Liver (tissue), 9 donors: ENCODE measurements around the gene PABPC1L. TPM values are rescaled to one million over a fixed set of nuclear protein-coding genes. Genes with fewer than 3 reads are reported as not detected.

Experiments used
- DNase-seq: peaks from one replicate; pipeline ENCODE4 v3.0.0-alpha.2; 2017; ENCODE audit warnings: low spot score
- H3K27ac ChIP-seq, 2 donors: one replicate each; pipeline ENCODE4 v1.7.0; 2013; ENCODE audit warnings: inconsistent platforms in 2 of 2, low read length in 2 of 2, control low read depth in 1 of 2, low read depth in 1 of 2, mild to moderate bottlenecking in 1 of 2
- H3K27me3 ChIP-seq, 4 donors: one replicate each; pipeline versions ENCODE4 v1.6.1 to v1.7.0; 2013; ENCODE audit warnings: low read length in 3 of 4, inconsistent platforms in 1 of 4, mild to moderate bottlenecking in 1 of 4, moderate library complexity in 1 of 4; ENCODE audit not compliant: control insufficient read depth in 4 of 4, insufficient read depth in 4 of 4
- H3K36me3 ChIP-seq, 4 donors: one replicate each; pipeline versions ENCODE4 v1.6.1 to v1.7.0; 2013; ENCODE audit warnings: low read length in 3 of 4, mild to moderate bottlenecking in 3 of 4, low read depth in 1 of 4, moderate library complexity in 1 of 4; ENCODE audit not compliant: control insufficient read depth in 4 of 4, insufficient read depth in 3 of 4
- H3K4me1 ChIP-seq, 4 donors: one replicate each; pipeline versions ENCODE4 v1.6.1 to v1.7.0; 2013; ENCODE audit warnings: low read length in 3 of 4, mild to moderate bottlenecking in 3 of 4, moderate library complexity in 1 of 4; ENCODE audit not compliant: control insufficient read depth in 4 of 4, insufficient read depth in 4 of 4
- H3K4me3 ChIP-seq, 3 donors: one replicate each; pipeline versions ENCODE4 v1.6.1 to v1.7.0; 2013; ENCODE audit warnings: low read length in 3 of 3, control low read depth in 1 of 3, low read depth in 1 of 3, mild to moderate bottlenecking in 1 of 3
- H3K9ac ChIP-seq, 2 donors: one replicate each; pipeline ENCODE4 v1.7.0; 2013; ENCODE audit warnings: low read length in 2 of 2, mild to moderate bottlenecking in 2 of 2, moderate library complexity in 2 of 2, control low read depth in 1 of 2, low read depth in 1 of 2
- H3K9me3 ChIP-seq, 4 donors: one replicate each; pipeline versions ENCODE4 v1.6.1 to v1.7.0; 2013; ENCODE audit warnings: low read length in 3 of 4; ENCODE audit not compliant: control insufficient read depth in 4 of 4
- EGR1 ChIP-seq, 2 donors: IDR thresholded peaks; 2 replicates each; pipeline ENCODE4 v1.6.1; 2016 to 2018; ENCODE audit warnings: antibody characterized with exemption in 2 of 2, low read depth in 2 of 2
- FOXA1 ChIP-seq: IDR thresholded peaks from 2 replicates; pipeline ENCODE4 v1.6.1; 2016; ENCODE audit warnings: antibody characterized with exemption
- FOXA2 ChIP-seq: IDR thresholded peaks from 2 replicates; pipeline ENCODE4 v1.6.1; 2016; ENCODE audit warnings: antibody characterized with exemption
- GABPA ChIP-seq, 2 donors: IDR thresholded peaks in 1 of 2; conservative IDR thresholded peaks in 1 of 2; 2 replicates each; pipeline ENCODE4 v1.6.1; 2016; ENCODE audit warnings: antibody characterized with exemption in 2 of 2, mild to moderate bottlenecking in 1 of 2, moderate library complexity in 1 of 2
- HNF4A ChIP-seq, 2 donors: conservative IDR thresholded peaks; 2 replicates each; pipeline ENCODE4 v1.6.1; 2016; ENCODE audit warnings: antibody characterized with exemption in 2 of 2, mild to moderate bottlenecking in 2 of 2
- HNF4G ChIP-seq: IDR thresholded peaks from 2 replicates; pipeline ENCODE4 v1.6.1; 2016; ENCODE audit warnings: antibody characterized with exemption
- JUND ChIP-seq, 2 donors: IDR thresholded peaks; 2 replicates each; pipeline ENCODE4 v1.6.1; 2016; ENCODE audit warnings: antibody characterized with exemption in 2 of 2
- MAX ChIP-seq: IDR thresholded peaks from 2 replicates; pipeline ENCODE4 v1.6.1; 2016; ENCODE audit warnings: antibody characterized with exemption
- NR2F2 ChIP-seq: IDR thresholded peaks from 2 replicates; pipeline ENCODE4 v1.6.1; 2016; ENCODE audit warnings: antibody characterized with exemption
- RAD21 ChIP-seq, 2 donors: IDR thresholded peaks; 2 replicates each; pipeline ENCODE4 v1.6.1; 2016; ENCODE audit warnings: antibody characterized with exemption in 2 of 2, mild to moderate bottlenecking in 2 of 2
- RXRA ChIP-seq, 2 donors: IDR thresholded peaks; 2 replicates each; pipeline ENCODE4 v1.6.1; 2017 to 2018; ENCODE audit warnings: antibody characterized with exemption in 2 of 2, mild to moderate bottlenecking in 1 of 2
- TAF1 ChIP-seq: conservative IDR thresholded peaks from 2 replicates; pipeline ENCODE4 v1.6.1; 2016; ENCODE audit warnings: antibody characterized with exemption, mild to moderate bottlenecking
- YY1 ChIP-seq: IDR thresholded peaks from 2 replicates; pipeline ENCODE4 v1.6.1; 2016; ENCODE audit warnings: antibody characterized with exemption, mild to moderate bottlenecking
- ZBTB33 ChIP-seq: IDR thresholded peaks from 2 replicates; pipeline ENCODE4 v1.6.1; 2016; ENCODE audit warnings: antibody characterized with exemption
- WGBS: extraction: QIAGEN DNeasy Blood & Tissue Kit; methylation state at CpG from one replicate; pipeline ENCODE4 v1.1.7; 2013; 5-methylcytosine and 5-hydroxymethylcytosine counted together
- polyA plus RNA-seq, 2 donors: library from polyadenylated mRNA; stranded (reverse) in 1 of 2; unstranded in 1 of 2; fragments of 200-250 nt in 1 of 2; fragments of >200 nt in 1 of 2; fragmentation: Nextera tagmentation in 1 of 2; extraction: Ambion mirVana in 1 of 2; gene quantifications; one replicate each; pipeline versions ENCODE4 v1.2.1 to v1.2.3, GENCODE V29; 2013 to 2015
- total RNA-seq, 2 donors: library from RNA; depleted of rRNA; stranded (reverse); fragments of >200 nt; gene quantifications; one replicate each; pipeline ENCODE4 v1.2.3, GENCODE V29; 2014
- TF ChIP-seq, protein P1 (sequence below): IDR thresholded peaks from 2 replicates; pipeline ENCODE4 v1.6.1; 2016; ENCODE audit warnings: antibody characterized with exemption
- TF ChIP-seq, protein P2 (sequence below): IDR thresholded peaks from 2 replicates; pipeline ENCODE4 v1.6.1; 2016; ENCODE audit warnings: antibody characterized with exemption, mild to moderate bottlenecking
- TF ChIP-seq, protein P3 (sequence below): fragments of 150-350 bp; IDR thresholded peaks from 2 replicates; pipeline ENCODE4 v1.5.1; 2017; ENCODE audit warnings: improper control_type of control experiment, low read depth, low read length; ENCODE audit not compliant: missing input control
- donor health status: healthy.
- donor health status: healthy.
- donor health status: healthy.
- donor health status: healthy.
- donor health status: healthy.

The PABPC1L gene
- total and polyA plus RNA-seq, 4 donors: 4.7 to 21.0 (median 10.9) TPM

DNA sequence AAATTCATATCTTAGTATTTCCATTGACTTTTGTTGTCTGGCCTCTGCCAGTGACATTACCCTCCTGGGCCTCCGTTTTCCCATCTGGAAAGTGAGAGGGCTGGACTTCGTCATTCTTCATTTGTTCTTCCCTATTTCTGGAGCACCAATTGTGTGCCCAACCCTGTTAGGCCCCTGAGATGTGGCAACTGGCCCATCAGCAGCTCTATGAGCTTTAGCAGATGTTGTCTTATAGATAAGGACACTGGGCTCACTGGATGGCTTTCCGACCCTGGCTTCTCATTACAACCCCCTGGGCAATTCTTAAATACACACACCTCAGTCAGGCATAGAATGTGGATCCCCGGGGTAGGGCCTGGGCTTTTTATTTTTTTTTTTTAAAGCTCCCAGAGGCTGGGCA lies 14.7 kb downstream of the PABPC1L start:
- no peak for DNase-seq
- H3K36me3 ChIP-seq: peaks cover 4 to 9% (median 4%) of the 10 kb centered on the region in 4 donors
- 94% methylated on average over 4 of the region's 4 CpGs for WGBS
- TF ChIP-seq RAD21 (IDR thresholded peaks at IDR 0.05): no peak
- TF ChIP-seq RXRA (IDR thresholded peaks at IDR 0.05): no peak
- TF ChIP-seq, protein P1, sequence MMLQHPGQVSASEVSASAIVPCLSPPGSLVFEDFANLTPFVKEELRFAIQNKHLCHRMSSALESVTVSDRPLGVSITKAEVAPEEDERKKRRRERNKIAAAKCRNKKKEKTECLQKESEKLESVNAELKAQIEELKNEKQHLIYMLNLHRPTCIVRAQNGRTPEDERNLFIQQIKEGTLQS: no peak
- TF ChIP-seq JUND (IDR thresholded peaks at IDR 0.05): no peak
- no peak for TF ChIP-seq TAF1
- TF ChIP-seq, protein P2, sequence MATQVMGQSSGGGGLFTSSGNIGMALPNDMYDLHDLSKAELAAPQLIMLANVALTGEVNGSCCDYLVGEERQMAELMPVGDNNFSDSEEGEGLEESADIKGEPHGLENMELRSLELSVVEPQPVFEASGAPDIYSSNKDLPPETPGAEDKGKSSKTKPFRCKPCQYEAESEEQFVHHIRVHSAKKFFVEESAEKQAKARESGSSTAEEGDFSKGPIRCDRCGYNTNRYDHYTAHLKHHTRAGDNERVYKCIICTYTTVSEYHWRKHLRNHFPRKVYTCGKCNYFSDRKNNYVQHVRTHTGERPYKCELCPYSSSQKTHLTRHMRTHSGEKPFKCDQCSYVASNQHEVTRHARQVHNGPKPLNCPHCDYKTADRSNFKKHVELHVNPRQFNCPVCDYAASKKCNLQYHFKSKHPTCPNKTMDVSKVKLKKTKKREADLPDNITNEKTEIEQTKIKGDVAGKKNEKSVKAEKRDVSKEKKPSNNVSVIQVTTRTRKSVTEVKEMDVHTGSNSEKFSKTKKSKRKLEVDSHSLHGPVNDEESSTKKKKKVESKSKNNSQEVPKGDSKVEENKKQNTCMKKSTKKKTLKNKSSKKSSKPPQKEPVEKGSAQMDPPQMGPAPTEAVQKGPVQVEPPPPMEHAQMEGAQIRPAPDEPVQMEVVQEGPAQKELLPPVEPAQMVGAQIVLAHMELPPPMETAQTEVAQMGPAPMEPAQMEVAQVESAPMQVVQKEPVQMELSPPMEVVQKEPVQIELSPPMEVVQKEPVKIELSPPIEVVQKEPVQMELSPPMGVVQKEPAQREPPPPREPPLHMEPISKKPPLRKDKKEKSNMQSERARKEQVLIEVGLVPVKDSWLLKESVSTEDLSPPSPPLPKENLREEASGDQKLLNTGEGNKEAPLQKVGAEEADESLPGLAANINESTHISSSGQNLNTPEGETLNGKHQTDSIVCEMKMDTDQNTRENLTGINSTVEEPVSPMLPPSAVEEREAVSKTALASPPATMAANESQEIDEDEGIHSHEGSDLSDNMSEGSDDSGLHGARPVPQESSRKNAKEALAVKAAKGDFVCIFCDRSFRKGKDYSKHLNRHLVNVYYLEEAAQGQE: no peak
- no peak for TF ChIP-seq HNF4A (conservative IDR thresholded peaks at IDR 0.05)
- no peak for TF ChIP-seq FOXA1
- no peak for TF ChIP-seq GABPA (IDR thresholded peaks at IDR 0.05 in 1 of 2, conservative IDR thresholded peaks at IDR 0.05 in 1 of 2)
- no peak for TF ChIP-seq ZBTB33
- no peak for TF ChIP-seq MAX
- no peak for TF ChIP-seq YY1
- H3K27ac ChIP-seq: no peak overlapping the region
- H3K4me3 ChIP-seq: no peak overlapping the region
- no peak overlapping the region for H3K9ac ChIP-seq
- H3K9me3 ChIP-seq: no peaks in the 10 kb centered on the region
- no peaks in the 10 kb centered on the region for H3K27me3 ChIP-seq
- no peaks in the 10 kb centered on the region for H3K4me1 ChIP-seq

DNA sequence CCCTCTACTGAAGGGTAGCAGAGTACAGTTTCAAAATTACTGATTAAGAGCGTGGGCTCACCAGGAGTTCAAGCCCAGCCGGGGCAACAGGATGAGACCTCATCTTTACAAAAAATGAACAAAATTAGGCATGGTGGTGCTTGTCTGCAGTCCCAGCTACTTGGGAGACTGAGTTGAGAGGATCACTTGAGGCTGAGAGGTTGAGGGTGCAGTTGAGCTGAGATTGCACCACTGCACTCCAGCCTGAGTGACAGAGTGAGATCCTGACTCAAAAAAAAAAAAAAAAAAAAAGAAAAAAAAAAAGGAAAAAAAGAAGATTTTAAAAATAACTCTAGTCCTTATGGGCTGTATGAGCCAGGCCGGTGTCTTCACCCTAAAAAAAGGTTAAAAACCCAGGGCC lies 18.7 kb downstream of the PABPC1L start:
- DNase-seq: no peak
- H3K4me3 ChIP-seq: no peak overlapping the region
- no peak overlapping the region for H3K9ac ChIP-seq
- no peak overlapping the region for H3K27ac ChIP-seq
- 66% methylated on average over 3 of the region's 3 CpGs for WGBS
- no peaks in the 10 kb centered on the region for H3K9me3 ChIP-seq
- H3K36me3 ChIP-seq: peaks cover 0 to 17% (median 7%) of the 10 kb centered on the region in 4 donors
- no peaks in the 10 kb centered on the region for H3K27me3 ChIP-seq
- H3K4me1 ChIP-seq: no peaks in the 10 kb centered on the region
- no peak for TF ChIP-seq HNF4A (conservative IDR thresholded peaks at IDR 0.05)
- TF ChIP-seq, protein P3, sequence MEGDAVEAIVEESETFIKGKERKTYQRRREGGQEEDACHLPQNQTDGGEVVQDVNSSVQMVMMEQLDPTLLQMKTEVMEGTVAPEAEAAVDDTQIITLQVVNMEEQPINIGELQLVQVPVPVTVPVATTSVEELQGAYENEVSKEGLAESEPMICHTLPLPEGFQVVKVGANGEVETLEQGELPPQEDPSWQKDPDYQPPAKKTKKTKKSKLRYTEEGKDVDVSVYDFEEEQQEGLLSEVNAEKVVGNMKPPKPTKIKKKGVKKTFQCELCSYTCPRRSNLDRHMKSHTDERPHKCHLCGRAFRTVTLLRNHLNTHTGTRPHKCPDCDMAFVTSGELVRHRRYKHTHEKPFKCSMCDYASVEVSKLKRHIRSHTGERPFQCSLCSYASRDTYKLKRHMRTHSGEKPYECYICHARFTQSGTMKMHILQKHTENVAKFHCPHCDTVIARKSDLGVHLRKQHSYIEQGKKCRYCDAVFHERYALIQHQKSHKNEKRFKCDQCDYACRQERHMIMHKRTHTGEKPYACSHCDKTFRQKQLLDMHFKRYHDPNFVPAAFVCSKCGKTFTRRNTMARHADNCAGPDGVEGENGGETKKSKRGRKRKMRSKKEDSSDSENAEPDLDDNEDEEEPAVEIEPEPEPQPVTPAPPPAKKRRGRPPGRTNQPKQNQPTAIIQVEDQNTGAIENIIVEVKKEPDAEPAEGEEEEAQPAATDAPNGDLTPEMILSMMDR: no peak
- no peak for TF ChIP-seq EGR1 (IDR thresholded peaks at IDR 0.05; ENCODE audit: low read depth in 2 of 2)
- no peak for TF ChIP-seq FOXA2
- TF ChIP-seq ZBTB33: no peak
- TF ChIP-seq NR2F2: no peak
- TF ChIP-seq, protein P1: no peak
- no peak for TF ChIP-seq RXRA (IDR thresholded peaks at IDR 0.05)
- no peak for TF ChIP-seq GABPA (IDR thresholded peaks at IDR 0.05 in 1 of 2, conservative IDR thresholded peaks at IDR 0.05 in 1 of 2)
- TF ChIP-seq JUND (IDR thresholded peaks at IDR 0.05): no peak
- no peak for TF ChIP-seq FOXA1
- TF ChIP-seq MAX: no peak
- TF ChIP-seq, protein P2: no peak
- TF ChIP-seq YY1: no peak
- TF ChIP-seq HNF4G: no peak
- no peak for TF ChIP-seq RAD21 (IDR thresholded peaks at IDR 0.05)
